COR-L47 (cell line): ENCODE measurements around the gene SRSF3.
"Not testable (repeated sequence)": the region's sequence is repeated elsewhere in the genome, so short reads cannot be mapped to it uniquely, and the experiment has no call there.

Source experiments
- DNase-seq: peaks from one replicate; lab custom pipeline; 2025; lab: John Stamatoyannopoulos, UW

SRSF3 gene

GRCh38 chr6:36649701-36650484 lies 55.7 kb downstream of the SRSF3 start:
- no peak for DNase-seq

- DNase-seq, result no peak
These were observed 56.8 kb downstream of the SRSF3 start for GRCh38 chr6:36650848-36651478.

GRCh38 chr6:36651659-36652379 lies 57.7 kb downstream of the SRSF3 start:
- DNase-seq, result no peak

- DNase-seq, result not testable (repeated sequence)
These were observed 60.3 kb downstream of the SRSF3 start for GRCh38 chr6:36654469-36654868.
